ENCODE results near the gene SNTG2. TPM values are rescaled to one million over a fixed set of nuclear protein-coding genes. Genes with fewer than 3 reads are reported as not detected.

Gene SNTG2
- total RNA-seq, 1 donor from 2014 or later, result 7.7 TPM

GRCh38 chr2:1266351-1266750 lies 315.7 kb downstream of the SNTG2 start:
- H3K27ac Mint-ChIP-seq (ENCODE audit: unreplicated experiment), result no peak overlapping the region
- H3K9me3 Mint-ChIP-seq (ENCODE audit: unreplicated experiment), result peaks cover 1% of the 10 kb centered on the region
- DNase-seq, result no peak
- peaks cover 7% of the 10 kb centered on the region for H3K36me3 Mint-ChIP-seq (ENCODE audit: unreplicated experiment)
- H3K4me3 Mint-ChIP-seq (ENCODE audit: unreplicated experiment), result no peak overlapping the region
- H3K27me3 Mint-ChIP-seq (ENCODE audit: unreplicated experiment), result peaks cover 2% of the 10 kb centered on the region
- TF ChIP-seq CTCF (IDR thresholded peaks at IDR 0.05; ENCODE audit: partially characterized antibody, unreplicated experiment), result no peak
- no peaks in the 10 kb centered on the region for H3K4me1 Mint-ChIP-seq (ENCODE audit: low read depth, unreplicated experiment)

- TF ChIP-seq CTCF (IDR thresholded peaks at IDR 0.05; ENCODE audit: partially characterized antibody, unreplicated experiment), result no peak
- no peak for DNase-seq
- Mint-ChIP-seq H3K4me3 (ENCODE audit: unreplicated experiment) (no peak overlapping the region), H3K27ac (ENCODE audit: unreplicated experiment) (no peak overlapping the region), H3K36me3 (ENCODE audit: unreplicated experiment) (no peaks in the 10 kb centered on the region), H3K4me1 (ENCODE audit: low read depth, unreplicated experiment) (no peaks in the 10 kb centered on the region), H3K27me3 (ENCODE audit: unreplicated experiment) (peaks cover 2% of the 10 kb centered on the region), H3K9me3 (ENCODE audit: unreplicated experiment) (peaks cover 1% of the 10 kb centered on the region)
These were observed 317.4 kb downstream of the SNTG2 start for GRCh38 chr2:1268034-1268433.

- no peak for DNase-seq
- Mint-ChIP-seq H3K4me1 (ENCODE audit: low read depth, unreplicated experiment) (no peaks in the 10 kb centered on the region), H3K27ac (ENCODE audit: unreplicated experiment) (no peak overlapping the region), H3K36me3 (ENCODE audit: unreplicated experiment) (peaks cover 5% of the 10 kb centered on the region), H3K27me3 (ENCODE audit: unreplicated experiment) (peaks cover 2% of the 10 kb centered on the region), H3K9me3 (ENCODE audit: unreplicated experiment) (peaks cover 1% of the 10 kb centered on the region), H3K4me3 (ENCODE audit: unreplicated experiment) (no peak overlapping the region)
- TF ChIP-seq CTCF (IDR thresholded peaks at IDR 0.05; ENCODE audit: partially characterized antibody, unreplicated experiment), result no peak
These were observed 319.2 kb downstream of the SNTG2 start for GRCh38 chr2:1269812-1270211.

- H3K27me3 Mint-ChIP-seq (ENCODE audit: unreplicated experiment), result no peaks in the 10 kb centered on the region
- DNase-seq, result no peak
- TF ChIP-seq CTCF (IDR thresholded peaks at IDR 0.05; ENCODE audit: partially characterized antibody, unreplicated experiment), result no peak
- peaks cover 1% of the 10 kb centered on the region for H3K9me3 Mint-ChIP-seq (ENCODE audit: unreplicated experiment)
- no peak overlapping the region for H3K4me3 Mint-ChIP-seq (ENCODE audit: unreplicated experiment)
- H3K36me3 Mint-ChIP-seq (ENCODE audit: unreplicated experiment), result peaks cover 21% of the 10 kb centered on the region
- no peaks in the 10 kb centered on the region for H3K4me1 Mint-ChIP-seq (ENCODE audit: low read depth, unreplicated experiment)
- H3K27ac Mint-ChIP-seq (ENCODE audit: unreplicated experiment), result no peak overlapping the region
These were observed 322.2 kb downstream of the SNTG2 start for GRCh38 chr2:1272835-1273234.

- H3K9me3 Mint-ChIP-seq (ENCODE audit: unreplicated experiment), result no peaks in the 10 kb centered on the region
- no peak overlapping the region for H3K4me3 Mint-ChIP-seq (ENCODE audit: unreplicated experiment)
- H3K4me1 Mint-ChIP-seq (ENCODE audit: low read depth, unreplicated experiment), result no peaks in the 10 kb centered on the region
- H3K36me3 Mint-ChIP-seq (ENCODE audit: unreplicated experiment), result peaks cover 21% of the 10 kb centered on the region
- H3K27ac Mint-ChIP-seq (ENCODE audit: unreplicated experiment), result no peak overlapping the region
- DNase-seq, result no peak
- peaks cover under 1% of the 10 kb centered on the region for H3K27me3 Mint-ChIP-seq (ENCODE audit: unreplicated experiment)
- no peak for TF ChIP-seq CTCF (IDR thresholded peaks at IDR 0.05; ENCODE audit: partially characterized antibody, unreplicated experiment)
These were observed 327.0 kb downstream of the SNTG2 start for GRCh38 chr2:1277634-1278033.

All from glutamatergic neuron (in vitro differentiated cells).